WTC11 (cell line): ENCODE data around the gene PNMA8A. TPM values are rescaled to one million over a fixed set of nuclear protein-coding genes. Genes with fewer than 3 reads are reported as not detected.

Experiments used
- ATAC-seq: fragments of 200-7000 bp; cut with Tn5 transposase; 2 replicates; pipeline ENCODE4 v1.10.0; 2021; ENCODE audit warnings: mild to moderate bottlenecking, moderate library complexity
- CTCF ChIA-PET: fragments of 300-600 bp; sonication (Branson Sonifier 250); formaldehyde crosslinking; loops from one replicate; lab custom pipeline; 2021; ENCODE audit warnings: antibody characterized with exemption; lab: Charles Lee
- POLR2A ChIA-PET: fragments of 350-600 bp; sonication (Branson Sonifier 250); formaldehyde crosslinking; loops from one replicate; lab custom pipeline; 2021; ENCODE audit warnings: antibody characterized with exemption; lab: Charles Lee
- DNase-seq: peaks from one replicate; pipeline ENCODE4 v3.0.0; 2021; ENCODE audit warnings: low spot score
- H3K27ac Mint-ChIP-seq: 2 replicates; pipeline ENCODE4 v1.8.0; 2021; ENCODE audit warnings: mixed read lengths
- H3K27me3 Mint-ChIP-seq: 2 replicates; pipeline ENCODE4 v1.8.0; 2021; ENCODE audit warnings: low read depth, mild to moderate bottlenecking, moderate library complexity, mixed read lengths
- H3K36me3 Mint-ChIP-seq: 2 replicates; pipeline ENCODE4 v1.8.0; 2021; ENCODE audit warnings: mixed read lengths
- H3K4me1 Mint-ChIP-seq: 2 replicates; pipeline ENCODE4 v1.8.0; 2022; ENCODE audit warnings: mixed read lengths
- H3K4me3 Mint-ChIP-seq: 2 replicates; pipeline ENCODE4 v1.8.0; 2021; ENCODE audit warnings: mild to moderate bottlenecking, moderate library complexity, mixed read lengths
- H3K9me3 Mint-ChIP-seq: 2 replicates; pipeline ENCODE4 v1.8.0; 2021; ENCODE audit warnings: mixed read lengths
- ATF1 ChIP-seq: sonication (generic); formaldehyde crosslinking; IDR thresholded peaks from 2 replicates; pipeline ENCODE4 v1.8.1; 2023; ENCODE audit warnings: mild to moderate bottlenecking, moderate library complexity, missing genetic modification reagents
- CREM ChIP-seq: sonication (generic); formaldehyde crosslinking; IDR thresholded peaks from 2 replicates; pipeline ENCODE4 v1.8.1; 2022; ENCODE audit warnings: mild to moderate bottlenecking, missing genetic modification reagents, moderate library complexity
- EMX1 ChIP-seq: fragments of 250-450 bp; sonication (Bioruptor Pico); IDR thresholded peaks from 2 replicates; pipeline ENCODE4 v1.8.0; 2021; ENCODE audit warnings: mild to moderate bottlenecking
- NR1H2 ChIP-seq: sonication (generic); formaldehyde crosslinking; IDR thresholded peaks from 2 replicates; pipeline ENCODE4 v1.9.0; 2021; ENCODE audit warnings: mild to moderate bottlenecking, moderate library complexity, missing genetic modification reagents
- PRRX2 ChIP-seq: fragments of 250-450 bp; sonication (Bioruptor Pico); IDR thresholded peaks from 2 replicates; pipeline ENCODE4 v1.8.0; 2021; ENCODE audit warnings: mild to moderate bottlenecking
- RELA ChIP-seq: sonication (generic); formaldehyde crosslinking; IDR thresholded peaks from 2 replicates; pipeline ENCODE4 v1.8.1; 2022; ENCODE audit warnings: missing genetic modification reagents, mild to moderate bottlenecking, borderline replicate concordance
- SMAD4 ChIP-seq: sonication (generic); formaldehyde crosslinking; IDR thresholded peaks from 2 replicates; pipeline ENCODE4 v1.8.0; 2022; ENCODE audit warnings: mild to moderate bottlenecking, missing genetic modification reagents
- TEAD4 ChIP-seq: sonication (generic); formaldehyde crosslinking; IDR thresholded peaks from 2 replicates; pipeline ENCODE4 v1.8.0; 2022; ENCODE audit warnings: mild to moderate bottlenecking, missing genetic modification reagents
- total RNA-seq: library from RNA; stranded (reverse); gene quantifications from 3 replicates; pipeline ENCODE4 v1.2.3, GENCODE V29; 2021
- TF ChIP-seq, protein P1 (sequence below): sonication (generic); formaldehyde crosslinking; IDR thresholded peaks from 2 replicates; pipeline ENCODE4 v1.8.0; 2023; ENCODE audit warnings: mild to moderate bottlenecking, missing genetic modification reagents
- TF ChIP-seq, protein P2 (sequence below): sonication (generic); formaldehyde crosslinking; IDR thresholded peaks from 2 replicates; pipeline ENCODE4 v1.8.1; 2022; ENCODE audit warnings: low read depth, mild to moderate bottlenecking, moderate library complexity, missing genetic modification reagents, borderline replicate concordance
- TF ChIP-seq, protein P3 (sequence below): sonication (generic); formaldehyde crosslinking; IDR thresholded peaks from 2 replicates; pipeline ENCODE4 v1.8.1; 2023; ENCODE audit warnings: mild to moderate bottlenecking, missing genetic modification reagents, moderate library complexity
- TF ChIP-seq, protein P4 (sequence below): sonication (generic); formaldehyde crosslinking; IDR thresholded peaks from 2 replicates; pipeline ENCODE4 v1.8.1; 2023; ENCODE audit warnings: mild to moderate bottlenecking, moderate library complexity, missing genetic modification reagents
- TF ChIP-seq, protein P5 (sequence below): sonication (generic); formaldehyde crosslinking; IDR thresholded peaks from 2 replicates; pipeline ENCODE4 v1.8.1; 2023; ENCODE audit warnings: mild to moderate bottlenecking, missing genetic modification reagents
- TF ChIP-seq, protein P6 (sequence below): fragments of 250-450 bp; sonication (Bioruptor Pico); IDR thresholded peaks from 2 replicates; pipeline ENCODE4 v2.1.2; 2022; ENCODE audit warnings: mild to moderate bottlenecking, moderate library complexity
- TF ChIP-seq, protein P7 (sequence below): sonication (generic); formaldehyde crosslinking; IDR thresholded peaks from 2 replicates; pipeline ENCODE4 v1.8.0; 2022; ENCODE audit warnings: missing genetic modification reagents
- TF ChIP-seq, protein P8 (sequence below): fragments of 250-450 bp; sonication (Bioruptor Pico); conservative IDR thresholded peaks from 2 replicates; pipeline ENCODE4 v1.9.0; 2021; ENCODE audit warnings: mild to moderate bottlenecking

Gene PNMA8A
- total RNA-seq, 1 experiment from 2014 or later = 25.4 TPM

DNA sequence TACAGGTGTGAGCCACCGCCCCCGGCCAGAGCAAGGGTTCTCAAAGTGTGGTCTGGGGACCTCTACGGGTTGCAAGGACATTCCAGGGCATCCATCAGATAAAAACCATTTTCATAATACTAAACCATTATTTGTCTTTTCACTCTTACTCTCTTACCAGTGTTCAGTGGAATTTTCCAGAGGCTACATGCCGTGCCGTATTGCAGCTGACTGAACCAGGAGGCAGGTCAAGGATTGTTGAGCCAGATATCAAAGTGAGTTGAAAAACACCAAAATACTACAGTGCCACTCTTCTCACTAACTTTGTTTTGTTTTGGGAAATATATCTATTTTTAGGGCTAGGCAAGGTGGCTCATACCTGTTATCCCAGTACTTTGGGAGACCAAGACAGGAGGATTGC lies 31.5 kb upstream of the PNMA8A start (continued):
- TF ChIP-seq, protein P1, sequence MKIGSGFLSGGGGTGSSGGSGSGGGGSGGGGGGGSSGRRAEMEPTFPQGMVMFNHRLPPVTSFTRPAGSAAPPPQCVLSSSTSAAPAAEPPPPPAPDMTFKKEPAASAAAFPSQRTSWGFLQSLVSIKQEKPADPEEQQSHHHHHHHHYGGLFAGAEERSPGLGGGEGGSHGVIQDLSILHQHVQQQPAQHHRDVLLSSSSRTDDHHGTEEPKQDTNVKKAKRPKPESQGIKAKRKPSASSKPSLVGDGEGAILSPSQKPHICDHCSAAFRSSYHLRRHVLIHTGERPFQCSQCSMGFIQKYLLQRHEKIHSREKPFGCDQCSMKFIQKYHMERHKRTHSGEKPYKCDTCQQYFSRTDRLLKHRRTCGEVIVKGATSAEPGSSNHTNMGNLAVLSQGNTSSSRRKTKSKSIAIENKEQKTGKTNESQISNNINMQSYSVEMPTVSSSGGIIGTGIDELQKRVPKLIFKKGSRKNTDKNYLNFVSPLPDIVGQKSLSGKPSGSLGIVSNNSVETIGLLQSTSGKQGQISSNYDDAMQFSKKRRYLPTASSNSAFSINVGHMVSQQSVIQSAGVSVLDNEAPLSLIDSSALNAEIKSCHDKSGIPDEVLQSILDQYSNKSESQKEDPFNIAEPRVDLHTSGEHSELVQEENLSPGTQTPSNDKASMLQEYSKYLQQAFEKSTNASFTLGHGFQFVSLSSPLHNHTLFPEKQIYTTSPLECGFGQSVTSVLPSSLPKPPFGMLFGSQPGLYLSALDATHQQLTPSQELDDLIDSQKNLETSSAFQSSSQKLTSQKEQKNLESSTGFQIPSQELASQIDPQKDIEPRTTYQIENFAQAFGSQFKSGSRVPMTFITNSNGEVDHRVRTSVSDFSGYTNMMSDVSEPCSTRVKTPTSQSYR (CRISPR knock-in tag) = no peak
- no peak for TF ChIP-seq PRRX2 (CRISPR knock-in tag)

DNA sequence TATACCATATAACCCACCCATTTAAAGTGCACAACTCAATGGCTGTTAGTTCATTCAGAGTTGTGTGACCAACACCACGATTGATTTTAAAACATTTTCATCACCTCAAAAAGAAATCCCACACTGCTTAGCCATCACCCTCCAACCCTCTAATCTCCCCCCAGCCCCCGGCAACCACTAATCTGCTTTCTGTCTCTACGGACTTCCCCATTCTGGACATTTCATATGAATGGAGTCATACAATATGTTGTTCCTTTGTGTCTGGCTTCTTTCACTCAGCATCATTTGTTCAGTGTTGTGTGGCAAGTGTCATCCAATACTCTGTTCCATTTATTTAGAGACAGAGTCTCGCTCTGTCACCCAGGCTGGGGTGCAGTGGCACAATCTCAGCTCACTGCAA lies 28.3 kb upstream of the PNMA8A start:
- no peak overlapping the region for H3K4me3 Mint-ChIP-seq
- CTCF ChIA-PET = interaction anchor here (1.3 kb wide), 1 partner anchor 95 kb away, joined by 3 read pairs; no protein-coding TSS in a partner anchor
- TF ChIP-seq, protein P2, sequence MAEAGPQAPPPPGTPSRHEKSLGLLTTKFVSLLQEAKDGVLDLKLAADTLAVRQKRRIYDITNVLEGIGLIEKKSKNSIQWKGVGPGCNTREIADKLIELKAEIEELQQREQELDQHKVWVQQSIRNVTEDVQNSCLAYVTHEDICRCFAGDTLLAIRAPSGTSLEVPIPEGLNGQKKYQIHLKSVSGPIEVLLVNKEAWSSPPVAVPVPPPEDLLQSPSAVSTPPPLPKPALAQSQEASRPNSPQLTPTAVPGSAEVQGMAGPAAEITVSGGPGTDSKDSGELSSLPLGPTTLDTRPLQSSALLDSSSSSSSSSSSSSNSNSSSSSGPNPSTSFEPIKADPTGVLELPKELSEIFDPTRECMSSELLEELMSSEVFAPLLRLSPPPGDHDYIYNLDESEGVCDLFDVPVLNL (CRISPR knock-in tag) = no peak
- TF ChIP-seq, protein P3, sequence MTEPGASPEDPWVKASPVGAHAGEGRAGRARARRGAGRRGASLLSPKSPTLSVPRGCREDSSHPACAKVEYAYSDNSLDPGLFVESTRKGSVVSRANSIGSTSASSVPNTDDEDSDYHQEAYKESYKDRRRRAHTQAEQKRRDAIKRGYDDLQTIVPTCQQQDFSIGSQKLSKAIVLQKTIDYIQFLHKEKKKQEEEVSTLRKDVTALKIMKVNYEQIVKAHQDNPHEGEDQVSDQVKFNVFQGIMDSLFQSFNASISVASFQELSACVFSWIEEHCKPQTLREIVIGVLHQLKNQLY = no peak
- TF ChIP-seq SMAD4 (CRISPR knock-in tag) = no peak
- no peak for TF ChIP-seq EMX1 (CRISPR knock-in tag)
- TF ChIP-seq CREM (CRISPR knock-in tag) = no peak
- TF ChIP-seq, protein P4, sequence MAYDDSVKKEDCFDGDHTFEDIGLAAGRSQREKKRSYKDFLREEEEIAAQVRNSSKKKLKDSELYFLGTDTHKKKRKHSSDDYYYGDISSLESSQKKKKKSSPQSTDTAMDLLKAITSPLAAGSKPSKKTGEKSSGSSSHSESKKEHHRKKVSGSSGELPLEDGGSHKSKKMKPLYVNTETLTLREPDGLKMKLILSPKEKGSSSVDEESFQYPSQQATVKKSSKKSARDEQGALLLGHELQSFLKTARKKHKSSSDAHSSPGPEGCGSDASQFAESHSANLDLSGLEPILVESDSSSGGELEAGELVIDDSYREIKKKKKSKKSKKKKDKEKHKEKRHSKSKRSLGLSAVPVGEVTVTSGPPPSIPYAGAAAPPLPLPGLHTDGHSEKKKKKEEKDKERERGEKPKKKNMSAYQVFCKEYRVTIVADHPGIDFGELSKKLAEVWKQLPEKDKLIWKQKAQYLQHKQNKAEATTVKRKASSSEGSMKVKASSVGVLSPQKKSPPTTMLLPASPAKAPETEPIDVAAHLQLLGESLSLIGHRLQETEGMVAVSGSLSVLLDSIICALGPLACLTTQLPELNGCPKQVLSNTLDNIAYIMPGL = no peak
- no peak for TF ChIP-seq RELA
- TF ChIP-seq, protein P5, sequence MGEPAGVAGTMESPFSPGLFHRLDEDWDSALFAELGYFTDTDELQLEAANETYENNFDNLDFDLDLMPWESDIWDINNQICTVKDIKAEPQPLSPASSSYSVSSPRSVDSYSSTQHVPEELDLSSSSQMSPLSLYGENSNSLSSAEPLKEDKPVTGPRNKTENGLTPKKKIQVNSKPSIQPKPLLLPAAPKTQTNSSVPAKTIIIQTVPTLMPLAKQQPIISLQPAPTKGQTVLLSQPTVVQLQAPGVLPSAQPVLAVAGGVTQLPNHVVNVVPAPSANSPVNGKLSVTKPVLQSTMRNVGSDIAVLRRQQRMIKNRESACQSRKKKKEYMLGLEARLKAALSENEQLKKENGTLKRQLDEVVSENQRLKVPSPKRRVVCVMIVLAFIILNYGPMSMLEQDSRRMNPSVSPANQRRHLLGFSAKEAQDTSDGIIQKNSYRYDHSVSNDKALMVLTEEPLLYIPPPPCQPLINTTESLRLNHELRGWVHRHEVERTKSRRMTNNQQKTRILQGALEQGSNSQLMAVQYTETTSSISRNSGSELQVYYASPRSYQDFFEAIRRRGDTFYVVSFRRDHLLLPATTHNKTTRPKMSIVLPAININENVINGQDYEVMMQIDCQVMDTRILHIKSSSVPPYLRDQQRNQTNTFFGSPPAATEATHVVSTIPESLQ (CRISPR knock-in tag) = no peak
- no peak for TF ChIP-seq PRRX2 (CRISPR knock-in tag)
- no peak for TF ChIP-seq ATF1 (CRISPR knock-in tag)
- TF ChIP-seq, protein P6, sequence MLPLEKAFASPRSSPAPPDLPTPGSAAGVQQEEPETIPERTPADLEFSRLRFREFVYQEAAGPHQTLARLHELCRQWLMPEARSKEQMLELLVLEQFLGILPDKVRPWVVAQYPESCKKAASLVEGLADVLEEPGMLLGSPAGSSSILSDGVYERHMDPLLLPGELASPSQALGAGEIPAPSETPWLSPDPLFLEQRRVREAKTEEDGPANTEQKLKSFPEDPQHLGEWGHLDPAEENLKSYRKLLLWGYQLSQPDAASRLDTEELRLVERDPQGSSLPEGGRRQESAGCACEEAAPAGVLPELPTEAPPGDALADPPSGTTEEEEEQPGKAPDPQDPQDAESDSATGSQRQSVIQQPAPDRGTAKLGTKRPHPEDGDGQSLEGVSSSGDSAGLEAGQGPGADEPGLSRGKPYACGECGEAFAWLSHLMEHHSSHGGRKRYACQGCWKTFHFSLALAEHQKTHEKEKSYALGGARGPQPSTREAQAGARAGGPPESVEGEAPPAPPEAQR = no peak
- TF ChIP-seq TEAD4 = no peak
- peaks cover 10% of the 10 kb centered on the region for H3K4me1 Mint-ChIP-seq
- DNase-seq (no peak), ATAC-seq (no peak)
- 0 out of 2 replicates have a peak, but pooled peaks cover under 1% of the 10 kb centered on the region for H3K36me3 Mint-ChIP-seq
- POLR2A ChIA-PET = no interaction called here
- no peaks in the 10 kb centered on the region for H3K9me3 Mint-ChIP-seq
- no peak overlapping the region for H3K27ac Mint-ChIP-seq
- H3K27me3 Mint-ChIP-seq = peaks cover 12% of the 10 kb centered on the region

DNA sequence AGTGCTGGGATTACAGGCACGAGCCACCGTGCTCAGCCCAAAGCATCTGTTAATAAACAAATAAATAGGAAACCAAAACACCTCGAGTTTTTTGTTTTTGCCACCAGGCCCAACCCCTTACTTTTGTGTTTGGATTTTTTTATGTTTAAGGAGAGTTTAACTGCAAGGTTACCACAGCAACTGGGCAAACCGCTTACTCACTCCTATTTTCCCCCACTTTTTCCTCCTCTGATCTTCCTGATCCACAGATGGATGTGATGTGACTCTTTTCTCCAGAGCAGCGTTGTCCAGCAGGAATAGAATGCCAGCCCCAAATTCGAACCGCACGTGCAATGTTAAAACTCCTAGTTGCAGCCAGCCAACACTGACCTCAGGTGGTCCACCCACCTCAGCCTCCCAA lies 26.4 kb upstream of the PNMA8A start:
- no peak overlapping the region for H3K4me3 Mint-ChIP-seq
- ATAC-seq = no peak
- TF ChIP-seq, protein P7, sequence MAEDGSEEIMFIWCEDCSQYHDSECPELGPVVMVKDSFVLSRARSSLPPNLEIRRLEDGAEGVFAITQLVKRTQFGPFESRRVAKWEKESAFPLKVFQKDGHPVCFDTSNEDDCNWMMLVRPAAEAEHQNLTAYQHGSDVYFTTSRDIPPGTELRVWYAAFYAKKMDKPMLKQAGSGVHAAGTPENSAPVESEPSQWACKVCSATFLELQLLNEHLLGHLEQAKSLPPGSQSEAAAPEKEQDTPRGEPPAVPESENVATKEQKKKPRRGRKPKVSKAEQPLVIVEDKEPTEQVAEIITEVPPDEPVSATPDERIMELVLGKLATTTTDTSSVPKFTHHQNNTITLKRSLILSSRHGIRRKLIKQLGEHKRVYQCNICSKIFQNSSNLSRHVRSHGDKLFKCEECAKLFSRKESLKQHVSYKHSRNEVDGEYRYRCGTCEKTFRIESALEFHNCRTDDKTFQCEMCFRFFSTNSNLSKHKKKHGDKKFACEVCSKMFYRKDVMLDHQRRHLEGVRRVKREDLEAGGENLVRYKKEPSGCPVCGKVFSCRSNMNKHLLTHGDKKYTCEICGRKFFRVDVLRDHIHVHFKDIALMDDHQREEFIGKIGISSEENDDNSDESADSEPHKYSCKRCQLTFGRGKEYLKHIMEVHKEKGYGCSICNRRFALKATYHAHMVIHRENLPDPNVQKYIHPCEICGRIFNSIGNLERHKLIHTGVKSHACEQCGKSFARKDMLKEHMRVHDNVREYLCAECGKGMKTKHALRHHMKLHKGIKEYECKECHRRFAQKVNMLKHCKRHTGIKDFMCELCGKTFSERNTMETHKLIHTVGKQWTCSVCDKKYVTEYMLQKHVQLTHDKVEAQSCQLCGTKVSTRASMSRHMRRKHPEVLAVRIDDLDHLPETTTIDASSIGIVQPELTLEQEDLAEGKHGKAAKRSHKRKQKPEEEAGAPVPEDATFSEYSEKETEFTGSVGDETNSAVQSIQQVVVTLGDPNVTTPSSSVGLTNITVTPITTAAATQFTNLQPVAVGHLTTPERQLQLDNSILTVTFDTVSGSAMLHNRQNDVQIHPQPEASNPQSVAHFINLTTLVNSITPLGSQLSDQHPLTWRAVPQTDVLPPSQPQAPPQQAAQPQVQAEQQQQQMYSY (CRISPR knock-in tag) = no peak
- TF ChIP-seq, protein P3 = no peak
- TF ChIP-seq, protein P8, sequence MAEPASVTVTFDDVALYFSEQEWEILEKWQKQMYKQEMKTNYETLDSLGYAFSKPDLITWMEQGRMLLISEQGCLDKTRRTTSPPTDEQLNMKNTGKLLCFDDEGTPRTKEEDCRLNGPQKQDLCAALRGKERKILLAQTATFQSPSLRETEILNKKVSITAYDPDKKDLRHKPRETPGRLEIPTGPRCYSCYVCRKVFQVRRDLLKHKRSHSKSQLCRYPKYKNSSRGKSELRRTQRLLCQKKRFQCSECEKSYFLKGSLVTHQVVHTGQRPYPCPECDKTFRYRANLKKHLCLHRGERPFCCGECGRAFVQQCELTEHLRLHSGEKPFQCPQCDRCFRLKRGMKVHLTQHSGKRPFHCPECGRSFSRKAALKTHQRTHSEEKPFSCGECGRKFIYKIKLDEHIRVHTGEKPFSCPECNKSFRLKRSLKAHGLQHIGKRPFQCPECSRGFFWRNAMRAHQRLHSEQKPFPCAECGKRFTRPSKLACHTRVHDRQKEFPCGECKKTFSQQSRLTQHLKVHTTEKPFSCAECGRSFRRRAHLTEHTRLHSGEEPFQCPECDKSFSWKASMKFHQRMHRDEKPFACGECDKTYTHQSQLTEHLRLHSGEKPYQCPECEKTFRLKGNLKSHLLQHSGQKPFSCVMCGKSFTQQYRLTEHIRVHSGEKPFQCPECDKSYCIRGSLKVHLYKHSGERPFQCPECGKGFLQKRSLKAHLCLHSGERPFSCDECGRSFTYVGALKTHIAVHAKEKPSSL = no peak
- no peak for TF ChIP-seq NR1H2 (CRISPR knock-in tag)

More for the DNA sequence above, 26.4 kb upstream of the PNMA8A start:
- H3K9me3 Mint-ChIP-seq = no peaks in the 10 kb centered on the region
- 0 out of 2 replicates have a peak, but pooled peaks cover 2% of the 10 kb centered on the region for H3K36me3 Mint-ChIP-seq
- ChIA-PET CTCF (no interaction called here), POLR2A (no interaction called here)
- DNase-seq = no peak
- H3K27ac Mint-ChIP-seq = no peak overlapping the region
- H3K27me3 Mint-ChIP-seq = peaks cover 28% of the 10 kb centered on the region
- H3K4me1 Mint-ChIP-seq = peaks cover 20% of the 10 kb centered on the region
